ENCODE data around the gene PHKB.

The PHKB gene

DNA sequence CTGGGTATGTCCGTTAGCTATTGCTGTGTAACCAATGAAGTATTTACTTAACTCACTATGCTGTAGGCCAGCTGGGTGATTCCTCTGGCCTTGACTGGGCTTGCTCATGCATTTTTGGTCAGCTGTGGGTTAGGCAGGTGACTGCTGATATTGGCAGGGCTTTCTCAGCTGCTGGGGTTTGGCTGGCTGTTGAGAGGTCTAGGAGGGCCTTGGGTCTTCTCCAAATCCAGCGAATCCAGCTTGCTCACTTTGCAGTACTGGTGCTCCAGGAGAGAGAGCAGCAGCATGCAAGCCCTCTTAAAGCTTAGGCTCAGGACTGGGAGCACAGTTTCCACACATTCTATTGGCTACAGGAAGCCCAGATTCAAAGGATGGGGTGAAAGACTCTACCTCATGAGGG, 270.1 kb downstream of the PHKB start:
- DNase-seq (ENCODE audit: low read depth): peak; percentile 56

- DNase-seq (ENCODE audit: low read depth): no peak
Observed at GRCh38 chr16:47732122-47732521, 271.0 kb downstream of the PHKB start.

- peak; percentile 75 for DNase-seq (ENCODE audit: low read depth)
Observed at GRCh38 chr16:47732523-47733111, 271.5 kb downstream of the PHKB start.

- DNase-seq (ENCODE audit: low read depth): no peak
Observed at GRCh38 chr16:47734081-47734857, 273.1 kb downstream of the PHKB start.

- DNase-seq (ENCODE audit: low read depth): no peak
Observed at GRCh38 chr16:47734987-47735594, 274.0 kb downstream of the PHKB start.

- no peak for DNase-seq (ENCODE audit: low read depth)
Observed at GRCh38 chr16:47750371-47750770, 289.2 kb downstream of the PHKB start.

Data from HS-27A (cell line).